ENCODE measurements around the gene FZD2. TPM values are rescaled to one million over a fixed set of nuclear protein-coding genes. Genes with fewer than 3 reads are reported as not detected.
"Not testable (repeated sequence)": the region's sequence is repeated elsewhere in the genome, so short reads cannot be mapped to it uniquely, and the experiment has no call there.

Gene FZD2
- total RNA-seq, 1 donor from 2014 or later, result 7.4 TPM

- no peaks in the 10 kb centered on the region for H3K4me1 ChIP-seq
- no peaks in the 10 kb centered on the region for H3K36me3 ChIP-seq
- H3K27ac ChIP-seq, result no peak overlapping the region
- no peak overlapping the region for H3K4me3 ChIP-seq
- no peak for TF ChIP-seq CTCF (IDR thresholded peaks at IDR 0.05)
- H3K9me3 ChIP-seq, result peaks cover 11% of the 10 kb centered on the region
- H3K27me3 ChIP-seq (ENCODE audit: low read depth), result peaks cover 10% of the 10 kb centered on the region
- intact Hi-C loops (cut with DNase I), result no loop called here
- DNase-seq, result no peak
- no peak for ATAC-seq
These were observed 7.1 kb downstream of the FZD2 start for GRCh38 chr17:44564429-44564828.

- ATAC-seq, result no peak
- intact Hi-C loops (cut with DNase I), result no loop called here
These were observed 8.7 kb downstream of the FZD2 start for GRCh38 chr17:44565866-44566443.

GRCh38 chr17:44568311-44568944 is 11.1 kb downstream of the FZD2 start:
- H3K4me3 ChIP-seq; ATAC-seq; H3K27ac ChIP-seq; DNase-seq; H3K36me3 ChIP-seq; H3K27me3 ChIP-seq (ENCODE audit: low read depth); intact Hi-C loops (cut with DNase I); H3K4me1 ChIP-seq: not testable (repeated sequence)
- H3K9me3 ChIP-seq, result peaks cover 11% of the 10 kb centered on the region

More at GRCh38 chr17:44565866-44566443, 8.7 kb downstream of the FZD2 start:
- peaks cover 6% of the 10 kb centered on the region for H3K27me3 ChIP-seq (ENCODE audit: low read depth)
- no peak overlapping the region for H3K4me3 ChIP-seq
- peaks cover 11% of the 10 kb centered on the region for H3K9me3 ChIP-seq
- DNase-seq, result no peak
- H3K4me1 ChIP-seq, result no peaks in the 10 kb centered on the region
- no peak for TF ChIP-seq CTCF (IDR thresholded peaks at IDR 0.05)
- no peaks in the 10 kb centered on the region for H3K36me3 ChIP-seq
- no peak overlapping the region for H3K27ac ChIP-seq

GRCh38 chr17:44568945-44569858 is 11.9 kb downstream of the FZD2 start:
- Histone ChIP-seq H3K36me3 (no peaks in the 10 kb centered on the region), H3K4me1 (no peaks in the 10 kb centered on the region), H3K4me3 (no peak overlapping the region), H3K27me3 (ENCODE audit: low read depth) (no peaks in the 10 kb centered on the region), H3K9me3 (peaks cover 11% of the 10 kb centered on the region), H3K27ac (no peak overlapping the region)
- intact Hi-C loops (cut with DNase I), result no loop called here
- DNase-seq (no peak), ATAC-seq (no peak)
- TF ChIP-seq CTCF (IDR thresholded peaks at IDR 0.05), result no peak

GRCh38 chr17:44572801-44573200 is 15.5 kb downstream of the FZD2 start:
- H3K4me1 ChIP-seq, result no peaks in the 10 kb centered on the region
- H3K27me3 ChIP-seq (ENCODE audit: low read depth), result no peaks in the 10 kb centered on the region
- H3K4me3 ChIP-seq, result no peak overlapping the region
- no peak for ATAC-seq
- no peak for DNase-seq
- TF ChIP-seq CTCF (IDR thresholded peaks at IDR 0.05), result no peak
- intact Hi-C loops (cut with DNase I), result no loop called here
- no peaks in the 10 kb centered on the region for H3K9me3 ChIP-seq
- H3K27ac ChIP-seq, result no peak overlapping the region
- H3K36me3 ChIP-seq, result no peaks in the 10 kb centered on the region
